ENCODE data around the gene CREG2. TPM values are rescaled to one million over a fixed set of nuclear protein-coding genes. Genes with fewer than 3 reads are reported as not detected.

CREG2 gene
- total RNA-seq, 2 donors from 2014 or later = 0.59 TPM; not detected in 1

DNA sequence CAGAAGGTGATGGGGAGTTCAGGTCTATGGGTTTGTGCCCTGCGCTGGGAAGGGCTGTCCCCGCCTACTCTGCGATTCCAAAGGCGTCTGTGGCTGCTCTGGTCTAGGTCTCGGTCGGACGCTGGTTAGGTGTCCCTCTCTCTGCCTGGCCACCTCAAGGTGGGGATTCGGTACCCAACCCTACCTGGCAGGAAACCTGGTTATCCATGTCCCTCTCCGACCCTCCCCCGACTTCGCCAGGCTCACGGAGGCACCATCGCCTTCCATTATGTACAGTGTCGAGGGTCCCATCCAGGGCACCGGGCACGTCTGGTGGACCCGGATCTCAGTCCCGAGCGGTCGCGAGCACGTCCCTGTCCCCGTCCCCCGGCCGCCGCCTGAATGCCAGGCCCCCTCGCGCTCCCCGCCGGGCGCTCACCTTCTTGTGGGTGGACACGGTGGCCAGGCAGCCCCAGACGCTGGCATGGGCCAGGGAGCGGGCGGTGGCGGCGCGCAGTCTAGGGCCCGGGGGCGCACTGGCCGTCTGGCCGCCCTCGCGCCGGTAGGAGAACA lies 628 bp downstream of the CREG2 start:
- H3K27me3 ChIP-seq = no peaks in the 10 kb centered on the region
- peak overlapping the region; percentile 32 to 53 for H3K4me3 ChIP-seq
- TF ChIP-seq, protein P1, sequence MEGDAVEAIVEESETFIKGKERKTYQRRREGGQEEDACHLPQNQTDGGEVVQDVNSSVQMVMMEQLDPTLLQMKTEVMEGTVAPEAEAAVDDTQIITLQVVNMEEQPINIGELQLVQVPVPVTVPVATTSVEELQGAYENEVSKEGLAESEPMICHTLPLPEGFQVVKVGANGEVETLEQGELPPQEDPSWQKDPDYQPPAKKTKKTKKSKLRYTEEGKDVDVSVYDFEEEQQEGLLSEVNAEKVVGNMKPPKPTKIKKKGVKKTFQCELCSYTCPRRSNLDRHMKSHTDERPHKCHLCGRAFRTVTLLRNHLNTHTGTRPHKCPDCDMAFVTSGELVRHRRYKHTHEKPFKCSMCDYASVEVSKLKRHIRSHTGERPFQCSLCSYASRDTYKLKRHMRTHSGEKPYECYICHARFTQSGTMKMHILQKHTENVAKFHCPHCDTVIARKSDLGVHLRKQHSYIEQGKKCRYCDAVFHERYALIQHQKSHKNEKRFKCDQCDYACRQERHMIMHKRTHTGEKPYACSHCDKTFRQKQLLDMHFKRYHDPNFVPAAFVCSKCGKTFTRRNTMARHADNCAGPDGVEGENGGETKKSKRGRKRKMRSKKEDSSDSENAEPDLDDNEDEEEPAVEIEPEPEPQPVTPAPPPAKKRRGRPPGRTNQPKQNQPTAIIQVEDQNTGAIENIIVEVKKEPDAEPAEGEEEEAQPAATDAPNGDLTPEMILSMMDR (IDR thresholded peaks at IDR 0.05) = no peak
- DNase-seq (ENCODE audit: low spot score) = no peak
- H3K9me3 ChIP-seq = no peaks in the 10 kb centered on the region
- peaks cover 0 to 12% of the 10 kb centered on the region in 2 donors for H3K4me1 ChIP-seq
- H3K36me3 ChIP-seq = no peaks in the 10 kb centered on the region
- H3K27ac ChIP-seq = no peak overlapping the region

DNA sequence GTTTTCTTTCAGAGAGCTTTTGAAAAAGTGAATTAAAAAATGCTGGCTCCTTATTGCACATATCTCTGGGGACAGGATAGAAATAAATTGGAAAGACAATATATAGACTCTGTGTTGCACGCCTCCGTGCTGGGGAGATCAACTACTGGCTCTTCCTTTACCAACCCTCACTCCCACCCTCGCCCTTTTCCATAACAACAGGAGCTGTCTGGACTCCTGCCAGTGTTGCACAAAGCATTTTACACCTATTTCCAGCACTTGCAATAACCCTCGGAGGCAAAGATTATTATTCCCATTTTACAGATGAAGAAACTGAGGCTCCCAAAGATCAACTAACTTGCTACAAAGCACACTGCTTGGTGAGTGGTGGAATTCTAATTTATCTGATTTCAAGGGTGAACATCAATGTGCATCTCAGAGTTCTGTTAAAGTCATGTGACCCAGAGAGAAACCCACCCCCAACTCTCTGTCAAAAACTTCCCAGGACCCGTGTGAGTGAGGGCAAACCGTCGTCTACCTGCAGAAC lies 4.2 kb downstream of the CREG2 start:
- no peak for DNase-seq (ENCODE audit: low spot score)
- H3K9me3 ChIP-seq = no peaks in the 10 kb centered on the region
- H3K36me3 ChIP-seq = no peaks in the 10 kb centered on the region
- no peaks in the 10 kb centered on the region for H3K27me3 ChIP-seq
- TF ChIP-seq, protein P1 (IDR thresholded peaks at IDR 0.05) = no peak
- H3K27ac ChIP-seq = no peak overlapping the region
- peaks cover 0 to 16% of the 10 kb centered on the region in 2 donors for H3K4me1 ChIP-seq
- H3K4me3 ChIP-seq = no peak overlapping the region

DNA sequence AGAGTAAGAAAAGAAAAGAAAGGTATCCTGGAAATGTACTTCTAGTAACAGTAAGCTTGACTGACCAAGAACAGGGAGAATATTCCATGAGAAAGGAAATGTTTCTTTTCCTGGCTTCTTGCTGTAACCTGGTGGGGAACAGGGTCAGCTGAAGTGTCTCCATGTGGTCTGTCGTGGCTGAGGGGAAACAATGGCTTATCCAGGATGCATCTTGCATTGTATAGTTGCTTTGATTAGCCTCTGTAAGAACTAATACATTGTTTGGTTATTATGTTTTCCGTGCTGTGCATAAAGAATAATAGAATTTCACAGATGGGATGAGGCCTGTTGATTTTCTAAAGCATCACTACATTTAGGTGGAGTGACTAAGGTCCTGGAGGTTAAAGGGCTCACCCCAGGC lies 4.9 kb downstream of the CREG2 start:
- no peaks in the 10 kb centered on the region for H3K36me3 ChIP-seq
- TF ChIP-seq, protein P1 (IDR thresholded peaks at IDR 0.05) = no peak
- H3K27ac ChIP-seq = no peak overlapping the region
- no peak overlapping the region for H3K4me3 ChIP-seq
- no peaks in the 10 kb centered on the region for H3K9me3 ChIP-seq
- peaks cover 0 to 13% of the 10 kb centered on the region in 2 donors for H3K4me1 ChIP-seq
- no peaks in the 10 kb centered on the region for H3K27me3 ChIP-seq
- DNase-seq (ENCODE audit: low spot score) = no peak

DNA sequence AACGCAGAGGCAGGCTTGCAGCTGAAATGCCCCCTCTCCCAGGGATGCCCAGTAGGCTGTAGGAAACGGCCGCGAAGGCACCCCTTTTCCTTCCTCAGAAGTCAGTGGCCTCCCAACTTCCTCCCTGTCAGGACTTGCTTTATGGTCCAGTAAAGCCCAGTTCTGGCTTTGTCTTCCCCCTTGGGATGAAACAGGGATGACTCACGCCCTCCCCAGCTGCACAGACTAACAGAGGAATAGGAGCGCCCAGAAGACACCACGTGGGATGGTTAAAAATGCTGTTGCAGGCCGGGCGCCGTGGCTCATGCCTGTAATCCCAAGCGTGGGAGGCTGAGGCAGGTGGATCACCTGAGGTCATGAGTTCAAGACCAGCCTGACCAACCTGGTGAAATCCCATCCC lies 6.9 kb downstream of the CREG2 start:
- Histone ChIP-seq H3K4me1 (peaks cover 0 to 8% of the 10 kb centered on the region in 2 donors), H3K36me3 (no peaks in the 10 kb centered on the region), H3K4me3 (no peak overlapping the region), H3K27ac (no peak overlapping the region), H3K9me3 (no peaks in the 10 kb centered on the region), H3K27me3 (no peaks in the 10 kb centered on the region)
- TF ChIP-seq, protein P1 (IDR thresholded peaks at IDR 0.05) = no peak
- peak; percentile 61 for DNase-seq (ENCODE audit: low spot score)

DNA sequence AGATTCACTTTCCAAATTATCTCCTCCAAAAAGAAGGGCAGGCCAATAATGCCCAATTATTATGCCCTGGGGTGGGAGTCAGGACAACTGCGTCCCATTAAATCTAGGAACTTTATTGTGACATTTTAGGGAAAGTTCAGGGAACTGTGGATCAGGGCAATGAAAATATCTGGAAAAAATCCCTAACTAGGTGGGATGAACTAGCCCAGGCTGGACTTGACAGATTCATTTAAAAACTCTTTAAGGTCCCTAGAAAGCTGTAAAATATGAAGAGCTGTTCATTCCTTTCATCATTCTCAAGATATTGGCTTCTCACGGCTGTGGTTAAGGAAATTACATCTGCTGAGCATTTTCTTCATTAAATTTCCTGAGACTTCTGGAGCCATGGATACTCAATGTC lies 8.2 kb downstream of the CREG2 start:
- DNase-seq (ENCODE audit: low spot score) = no peak
- no peaks in the 10 kb centered on the region for H3K36me3 ChIP-seq
- no peaks in the 10 kb centered on the region for H3K9me3 ChIP-seq
- no peak overlapping the region for H3K4me3 ChIP-seq
- peaks cover 0 to 11% of the 10 kb centered on the region in 2 donors for H3K4me1 ChIP-seq
- H3K27ac ChIP-seq = no peak overlapping the region
- H3K27me3 ChIP-seq = no peaks in the 10 kb centered on the region
- TF ChIP-seq, protein P1 (IDR thresholded peaks at IDR 0.05) = no peak

DNA sequence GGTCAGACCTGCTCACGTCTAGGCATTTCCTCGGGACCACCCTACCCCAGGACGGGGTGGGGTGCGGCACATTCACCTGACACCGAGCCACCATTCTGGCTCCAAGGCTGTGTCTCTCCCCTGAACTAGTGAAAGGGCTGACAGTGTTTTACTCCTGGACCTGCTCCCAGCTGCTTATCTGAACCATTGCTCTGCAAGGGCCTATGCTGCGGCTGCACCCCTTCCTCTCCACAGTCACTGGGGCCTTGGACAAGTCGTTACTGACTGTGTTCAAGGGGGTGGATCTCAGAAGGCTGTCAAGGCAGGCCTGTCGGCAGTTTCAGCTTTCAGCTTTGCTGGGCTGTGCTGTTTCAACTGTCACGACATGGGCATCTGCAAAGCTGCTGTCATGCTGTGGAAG lies 11.7 kb downstream of the CREG2 start:
- H3K9me3 ChIP-seq = no peaks in the 10 kb centered on the region
- no peak for DNase-seq (ENCODE audit: low spot score)
- no peak overlapping the region for H3K27ac ChIP-seq
- peaks cover 0 to 11% of the 10 kb centered on the region in 2 donors for H3K4me1 ChIP-seq
- no peak overlapping the region for H3K4me3 ChIP-seq
- TF ChIP-seq, protein P1 (IDR thresholded peaks at IDR 0.05) = no peak
- H3K27me3 ChIP-seq = no peaks in the 10 kb centered on the region
- no peaks in the 10 kb centered on the region for H3K36me3 ChIP-seq

All from right atrium auricular region (tissue), 2 donors.